ENCODE measurements around the gene ANXA8. TPM values are rescaled to one million over a fixed set of nuclear protein-coding genes. Genes with fewer than 3 reads are reported as not detected.

The ANXA8 gene
- total RNA-seq, 4 donors from 2014 or later: 98.0 to 254 (median 169) TPM

- no peak overlapping the region for H3K4me3 ChIP-seq
- 87% methylated on average over 7 of the region's 14 CpGs for WGBS
Measured at GRCh38 chr10:47420305-47421056, 63.4 kb downstream of the ANXA8 start.

GRCh38 chr10:47419421-47419820 lies 64.5 kb downstream of the ANXA8 start:
- H3K9me3 ChIP-seq: no peaks in the 10 kb centered on the region
- WGBS: 92% methylated on average over 2 of the region's 2 CpGs
- no peak for DNase-seq (ENCODE audit: low spot score in 2 of 2)

More at GRCh38 chr10:47420305-47421056, 63.4 kb downstream of the ANXA8 start:
- TF ChIP-seq CTCF (IDR thresholded peaks at IDR 0.05): no peak
- TF ChIP-seq POLR2AphosphoS5 (IDR thresholded peaks at IDR 0.05): no peak
- no peak for TF ChIP-seq POLR2A (IDR thresholded peaks at IDR 0.05)
- TF ChIP-seq EP300 (IDR thresholded peaks at IDR 0.05): no peak
- DNase-seq (ENCODE audit: low spot score in 2 of 2): no peak
- H3K27me3 ChIP-seq: no peaks in the 10 kb centered on the region
- H3K9me3 ChIP-seq: no peaks in the 10 kb centered on the region
- H3K36me3 ChIP-seq: no peaks in the 10 kb centered on the region
- H3K27ac ChIP-seq: no peak overlapping the region
- H3K4me1 ChIP-seq: no peaks in the 10 kb centered on the region

GRCh38 chr10:47418966-47419365 lies 64.9 kb downstream of the ANXA8 start:
- no peak overlapping the region for H3K27ac ChIP-seq
- no peaks in the 10 kb centered on the region for H3K36me3 ChIP-seq
- no peaks in the 10 kb centered on the region for H3K9me3 ChIP-seq
- H3K4me1 ChIP-seq: no peaks in the 10 kb centered on the region
- 86% methylated on average over 4 of the region's 4 CpGs for whole genome bisulfite sequencing
- DNase-seq (ENCODE audit: low spot score in 2 of 2): no peak
- H3K27me3 ChIP-seq: no peaks in the 10 kb centered on the region
- H3K4me3 ChIP-seq: no peak overlapping the region
- no peak for TF ChIP-seq POLR2AphosphoS5 (IDR thresholded peaks at IDR 0.05)
- TF ChIP-seq CTCF (IDR thresholded peaks at IDR 0.05): no peak
- no peak for TF ChIP-seq POLR2A (IDR thresholded peaks at IDR 0.05)
- no peak for TF ChIP-seq EP300 (IDR thresholded peaks at IDR 0.05)

More at GRCh38 chr10:47419421-47419820, 64.5 kb downstream of the ANXA8 start:
- H3K27ac ChIP-seq: no peak overlapping the region
- TF ChIP-seq POLR2A (IDR thresholded peaks at IDR 0.05): no peak
- TF ChIP-seq POLR2AphosphoS5 (IDR thresholded peaks at IDR 0.05): no peak
- TF ChIP-seq CTCF (IDR thresholded peaks at IDR 0.05): no peak
- no peak overlapping the region for H3K4me3 ChIP-seq
- no peaks in the 10 kb centered on the region for H3K36me3 ChIP-seq
- H3K27me3 ChIP-seq: no peaks in the 10 kb centered on the region
- H3K4me1 ChIP-seq: no peaks in the 10 kb centered on the region

GRCh38 chr10:47418321-47418720 lies 65.6 kb downstream of the ANXA8 start:
- Histone ChIP-seq H3K4me3 (no peak overlapping the region), H3K36me3 (no peaks in the 10 kb centered on the region), H3K9me3 (no peaks in the 10 kb centered on the region), H3K27me3 (no peaks in the 10 kb centered on the region), H3K27ac (no peak overlapping the region), H3K4me1 (no peaks in the 10 kb centered on the region)
- WGBS: 94% methylated on average over 4 of the region's 6 CpGs
- TF ChIP-seq POLR2AphosphoS5 (IDR thresholded peaks at IDR 0.05): no peak
- no peak for TF ChIP-seq CTCF (IDR thresholded peaks at IDR 0.05)
- no peak for TF ChIP-seq EP300 (IDR thresholded peaks at IDR 0.05)
- TF ChIP-seq POLR2A (IDR thresholded peaks at IDR 0.05): no peak
- no peak for DNase-seq (ENCODE audit: low spot score in 2 of 2)

Other genes starting within 250 kb of the ANXA8 start
- 1 to 10 TPM in 2 of 4 donors, not detected in 2; 1.3 to 1.4 TPM for gene GDF10, start 183.9 kb downstream of the ANXA8 start, total RNA-seq
- not detected for gene GDF2, start 161.7 kb downstream of the ANXA8 start, total RNA-seq
- gene RBP3, start 135.8 kb downstream of the ANXA8 start, total RNA-seq: not detected
- 1 to 10 TPM; 1.0 to 3.9 (median 2.3) TPM for gene ZNF488, start 99.8 kb downstream of the ANXA8 start, total RNA-seq
- gene FAM25G, start 7.6 kb upstream of the ANXA8 start, total RNA-seq: 10 to 100 TPM; 26.2 to 41.8 (median 35.9) TPM
- gene AGAP9, start 39.5 kb upstream of the ANXA8 start, total RNA-seq: 10 to 100 TPM in 2 of 4 donors, 1 to 10 TPM in 2; 2.7 to 55.4 (median 11.0) TPM

Data from suprapubic skin (tissue), 4 donors.